Duodenal mucosa (tissue), 2 donors: Measurements from ENCODE around the gene TMX4.

Experiments used
- H3K27ac ChIP-seq: one replicate; pipeline ENCODE4 v1.7.0; 2013; ENCODE audit warnings: low read depth, low read length
- H3K27me3 ChIP-seq, 2 donors: one replicate each; pipeline ENCODE4 v1.7.0; 2013; ENCODE audit warnings: low read length in 2 of 2, control low read depth in 1 of 2; ENCODE audit not compliant: insufficient read depth in 2 of 2, control insufficient read depth in 1 of 2
- H3K36me3 ChIP-seq, 2 donors: one replicate each; pipeline ENCODE4 v1.7.0; 2013; ENCODE audit warnings: low read length in 2 of 2, control low read depth in 1 of 2; ENCODE audit not compliant: insufficient read depth in 2 of 2, control insufficient read depth in 1 of 2
- H3K4me1 ChIP-seq, 2 donors: one replicate each; pipeline ENCODE4 v1.7.0; 2013; ENCODE audit warnings: low read length in 2 of 2, control low read depth in 1 of 2; ENCODE audit not compliant: insufficient read depth in 2 of 2, control insufficient read depth in 1 of 2
- H3K4me3 ChIP-seq, 2 donors: one replicate each; pipeline ENCODE4 v1.7.0; 2013; ENCODE audit warnings: low read length in 2 of 2, low read depth in 1 of 2
- H3K9ac ChIP-seq, 2 donors: one replicate each; pipeline ENCODE4 v1.7.0; 2013; ENCODE audit warnings: low read length in 2 of 2, low read depth in 1 of 2
- H3K9me3 ChIP-seq, 2 donors: one replicate each; pipeline ENCODE4 v1.7.0; 2013; ENCODE audit warnings: low read length in 2 of 2, control low read depth in 1 of 2; ENCODE audit not compliant: control insufficient read depth in 1 of 2

Gene TMX4, protein sequence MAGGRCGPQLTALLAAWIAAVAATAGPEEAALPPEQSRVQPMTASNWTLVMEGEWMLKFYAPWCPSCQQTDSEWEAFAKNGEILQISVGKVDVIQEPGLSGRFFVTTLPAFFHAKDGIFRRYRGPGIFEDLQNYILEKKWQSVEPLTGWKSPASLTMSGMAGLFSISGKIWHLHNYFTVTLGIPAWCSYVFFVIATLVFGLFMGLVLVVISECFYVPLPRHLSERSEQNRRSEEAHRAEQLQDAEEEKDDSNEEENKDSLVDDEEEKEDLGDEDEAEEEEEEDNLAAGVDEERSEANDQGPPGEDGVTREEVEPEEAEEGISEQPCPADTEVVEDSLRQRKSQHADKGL

DNA sequence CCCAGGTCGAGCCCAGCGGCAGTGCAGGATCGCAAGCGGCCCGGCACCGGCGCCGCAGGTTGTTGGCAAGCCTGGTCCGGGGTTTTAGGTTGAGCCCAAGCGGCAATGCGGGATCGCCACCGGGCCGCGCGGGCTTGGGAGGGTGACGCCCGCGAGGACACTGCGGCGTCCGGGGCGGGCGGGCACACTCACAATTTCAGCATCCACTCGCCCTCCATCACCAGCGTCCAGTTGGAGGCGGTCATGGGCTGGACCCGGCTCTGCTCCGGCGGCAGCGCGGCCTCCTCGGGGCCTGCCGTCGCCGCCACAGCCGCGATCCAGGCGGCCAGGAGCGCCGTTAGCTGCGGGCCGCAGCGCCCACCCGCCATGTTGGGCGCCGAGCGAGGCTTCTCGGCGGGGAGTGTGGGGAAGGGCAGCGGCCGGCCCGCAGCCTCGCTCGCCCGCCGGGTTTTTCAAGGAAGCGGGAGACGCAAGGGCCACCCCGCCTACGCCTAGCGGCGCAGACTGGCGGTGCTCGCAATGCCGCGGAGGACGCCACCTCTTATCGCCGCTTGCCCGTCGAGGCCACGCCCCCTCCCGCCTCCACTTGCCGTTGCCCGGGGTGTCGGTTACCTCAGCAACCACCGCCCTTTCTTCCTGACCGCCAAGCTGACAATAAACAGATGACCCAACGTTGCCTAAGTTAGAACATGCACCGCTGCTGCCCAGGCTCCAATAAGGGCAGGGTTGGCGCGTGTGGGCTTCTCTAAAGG lies at the start of gene TMX4:
Gene TMX4, minus strand, starts transcription at position 516 of the 752 bp plus-strand sequence. Its CDS starts 148 bp downstream, at position 368.
- no peaks in the 10 kb centered on the region for H3K9me3 ChIP-seq
- no peaks in the 10 kb centered on the region for H3K27me3 ChIP-seq
- H3K4me3 ChIP-seq, result peak within 1 kb of the TSS; percentile 89 to 90
- H3K27ac ChIP-seq, result peak within 1 kb of the TSS; percentile 94
- peaks cover 4 to 8% of the 10 kb centered on the region in 2 donors for H3K4me1 ChIP-seq
- H3K9ac ChIP-seq, result peak within 1 kb of the TSS; percentile 87 to 89
- no peaks in the 10 kb centered on the region for H3K36me3 ChIP-seq

DNA sequence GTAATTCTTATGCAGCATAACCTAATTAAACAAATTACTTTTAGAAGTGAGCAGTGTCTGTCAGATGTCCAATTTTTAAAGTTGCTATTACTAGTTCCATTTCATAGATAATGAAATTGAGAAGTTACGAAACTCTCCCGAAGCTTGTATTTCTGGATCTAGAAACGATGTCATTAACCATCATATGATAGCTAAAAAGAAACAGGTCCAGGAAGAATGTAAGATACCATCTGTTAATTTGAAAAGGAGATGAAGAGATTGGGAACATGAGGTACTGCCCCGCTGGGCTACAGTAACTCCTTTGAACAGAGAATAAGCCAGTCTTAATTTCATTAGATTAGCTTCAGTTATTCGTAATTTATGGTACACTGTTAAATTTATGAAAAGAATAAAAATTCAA lies 47.5 kb upstream of the TMX4 start:
- Histone ChIP-seq H3K9ac (no peak overlapping the region), H3K4me3 (no peak overlapping the region), H3K9me3 (no peaks in the 10 kb centered on the region), H3K4me1 (no peaks in the 10 kb centered on the region), H3K27me3 (no peaks in the 10 kb centered on the region), H3K27ac (no peak overlapping the region), H3K36me3 (no peaks in the 10 kb centered on the region)

DNA sequence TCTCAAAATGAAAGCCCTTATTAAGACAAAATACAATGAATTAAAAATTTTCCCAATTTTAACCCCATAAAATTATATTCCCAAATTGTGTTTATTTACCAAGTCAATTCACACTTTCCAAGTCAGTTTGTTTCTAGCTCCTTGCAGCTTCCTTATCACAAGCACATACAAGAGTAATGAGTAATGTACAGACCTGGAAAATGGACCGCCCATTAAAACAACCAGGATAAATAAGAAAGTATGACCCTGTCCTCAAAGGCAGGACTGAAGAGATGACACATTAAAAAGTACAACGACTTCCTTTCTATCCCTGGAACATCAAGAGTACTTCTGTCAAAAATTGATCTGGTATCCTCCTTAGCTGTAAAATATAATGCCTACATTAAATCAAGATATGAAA lies 47.1 kb upstream of the TMX4 start:
- Histone ChIP-seq H3K9ac (no peak overlapping the region), H3K27me3 (no peaks in the 10 kb centered on the region), H3K36me3 (no peaks in the 10 kb centered on the region), H3K4me1 (no peaks in the 10 kb centered on the region), H3K27ac (no peak overlapping the region), H3K9me3 (no peaks in the 10 kb centered on the region), H3K4me3 (no peak overlapping the region)

DNA sequence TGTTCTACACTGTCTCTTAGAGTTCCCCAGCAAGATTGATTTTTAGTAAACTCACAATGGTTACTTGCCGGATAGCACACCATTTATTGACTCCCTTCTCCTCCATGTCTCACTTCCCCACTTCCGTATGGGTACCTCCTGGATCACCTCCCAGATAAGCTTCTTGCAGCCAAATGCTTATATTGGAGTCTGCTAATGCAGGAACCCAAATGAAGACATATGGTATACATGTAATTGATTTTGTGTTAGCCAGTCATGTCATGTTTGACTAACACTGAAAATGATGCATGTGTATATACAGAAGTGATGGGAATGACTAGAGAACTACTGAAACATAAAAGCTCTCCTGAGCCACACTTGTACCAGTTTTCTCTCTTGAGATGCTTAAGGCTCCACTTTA lies 46.1 kb upstream of the TMX4 start:
- Histone ChIP-seq H3K9ac (no peak overlapping the region), H3K27ac (no peak overlapping the region), H3K36me3 (no peaks in the 10 kb centered on the region), H3K27me3 (no peaks in the 10 kb centered on the region), H3K4me3 (no peak overlapping the region), H3K9me3 (no peaks in the 10 kb centered on the region), H3K4me1 (no peaks in the 10 kb centered on the region)

DNA sequence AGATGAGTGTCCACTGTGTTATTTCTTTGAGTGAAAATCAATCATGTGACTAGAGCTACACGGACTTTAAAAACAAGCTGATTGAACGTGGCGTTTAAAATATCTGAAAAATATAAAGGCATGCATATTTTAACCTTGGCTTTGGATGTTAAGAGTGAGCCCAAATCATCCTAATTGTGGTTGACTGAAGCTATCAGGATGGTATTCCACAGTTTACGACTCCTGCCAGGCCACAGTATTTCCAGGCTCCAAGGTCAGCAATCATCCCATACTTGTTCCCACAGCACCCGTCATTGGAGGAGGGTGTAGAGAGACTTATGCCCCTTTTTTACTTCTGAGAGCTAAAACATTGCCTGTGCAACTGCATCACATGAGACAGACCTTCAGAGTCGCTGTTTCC lies 43.2 kb upstream of the TMX4 start:
- Histone ChIP-seq H3K27ac (no peak overlapping the region), H3K27me3 (no peaks in the 10 kb centered on the region), H3K9me3 (no peaks in the 10 kb centered on the region), H3K9ac (no peak overlapping the region), H3K4me1 (no peaks in the 10 kb centered on the region), H3K36me3 (no peaks in the 10 kb centered on the region), H3K4me3 (no peak overlapping the region)

DNA sequence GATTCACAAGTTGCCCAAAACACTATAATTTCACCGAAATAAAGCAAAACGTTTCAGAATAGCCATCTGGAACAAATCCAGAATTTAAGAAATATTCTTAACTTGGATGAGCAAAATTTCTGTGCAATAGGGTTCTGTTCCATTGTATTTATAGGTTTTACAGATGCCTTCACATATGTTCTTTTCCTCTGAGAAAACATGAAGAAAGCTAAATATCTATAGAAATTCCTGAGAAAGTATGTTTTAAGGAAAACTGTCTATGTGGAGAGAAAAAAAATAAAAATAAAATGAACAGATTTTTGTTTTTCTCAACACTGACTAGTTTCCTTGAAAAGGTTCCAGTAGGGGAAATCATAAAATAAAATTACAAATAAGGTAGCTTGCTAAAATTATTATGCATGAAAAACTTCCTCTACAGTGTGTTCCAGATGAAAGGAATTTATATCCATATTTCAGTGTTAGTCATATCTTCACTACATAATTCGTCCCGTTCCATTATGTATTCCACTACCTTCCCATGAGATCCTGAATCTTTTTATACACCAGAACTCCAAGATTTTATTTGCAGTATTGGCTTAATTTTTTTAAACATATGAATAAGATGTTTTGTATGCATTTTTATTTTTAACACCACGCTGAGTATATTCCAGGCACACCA lies 42.4 kb upstream of the TMX4 start:
- Histone ChIP-seq H3K4me1 (no peaks in the 10 kb centered on the region), H3K27me3 (no peaks in the 10 kb centered on the region), H3K27ac (no peak overlapping the region), H3K9ac (no peak overlapping the region), H3K36me3 (no peaks in the 10 kb centered on the region), H3K4me3 (no peak overlapping the region), H3K9me3 (no peaks in the 10 kb centered on the region)

DNA sequence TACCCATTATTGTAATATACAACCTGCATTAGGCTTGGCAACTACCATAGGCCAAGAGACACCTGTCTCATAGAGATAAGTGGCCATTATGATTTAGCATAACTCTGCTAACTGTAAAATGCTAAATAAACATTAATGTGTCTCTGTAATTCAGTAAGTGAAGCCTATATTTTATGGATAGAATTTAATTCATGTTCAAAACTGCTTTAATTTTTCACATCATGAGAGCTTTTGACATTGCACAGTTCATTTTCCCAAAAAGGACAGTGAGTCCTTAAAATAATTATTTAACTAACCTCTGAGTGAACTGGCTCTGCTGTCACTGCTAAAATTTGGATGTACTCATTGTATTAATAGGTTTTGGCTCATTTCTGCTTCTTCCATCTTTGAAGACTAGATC lies 41.4 kb upstream of the TMX4 start:
- Histone ChIP-seq H3K4me1 (no peaks in the 10 kb centered on the region), H3K27ac (no peak overlapping the region), H3K9me3 (no peaks in the 10 kb centered on the region), H3K9ac (no peak overlapping the region), H3K36me3 (no peaks in the 10 kb centered on the region), H3K27me3 (no peaks in the 10 kb centered on the region), H3K4me3 (no peak overlapping the region)

DNA sequence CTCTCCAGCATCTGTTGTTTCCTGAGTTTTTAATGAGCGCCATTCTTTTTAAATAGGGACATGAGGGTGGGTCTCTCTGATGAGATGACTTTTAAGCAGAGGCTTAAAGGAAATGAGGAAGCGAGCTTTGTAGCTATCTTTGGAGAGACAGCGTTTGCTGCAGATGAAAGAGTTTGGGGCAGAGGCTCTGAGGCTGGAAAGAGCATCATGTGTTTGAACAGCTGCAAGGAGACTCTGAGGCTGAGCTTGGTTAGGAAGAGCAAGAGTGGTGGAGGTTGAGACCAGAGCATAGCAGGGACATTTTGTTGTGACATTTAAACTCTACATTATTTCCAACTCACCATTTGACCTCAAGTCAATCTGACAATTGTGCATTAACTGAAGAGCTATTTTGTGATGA lies 38.3 kb upstream of the TMX4 start:
- Histone ChIP-seq H3K36me3 (no peaks in the 10 kb centered on the region), H3K9me3 (no peaks in the 10 kb centered on the region)

DNA sequence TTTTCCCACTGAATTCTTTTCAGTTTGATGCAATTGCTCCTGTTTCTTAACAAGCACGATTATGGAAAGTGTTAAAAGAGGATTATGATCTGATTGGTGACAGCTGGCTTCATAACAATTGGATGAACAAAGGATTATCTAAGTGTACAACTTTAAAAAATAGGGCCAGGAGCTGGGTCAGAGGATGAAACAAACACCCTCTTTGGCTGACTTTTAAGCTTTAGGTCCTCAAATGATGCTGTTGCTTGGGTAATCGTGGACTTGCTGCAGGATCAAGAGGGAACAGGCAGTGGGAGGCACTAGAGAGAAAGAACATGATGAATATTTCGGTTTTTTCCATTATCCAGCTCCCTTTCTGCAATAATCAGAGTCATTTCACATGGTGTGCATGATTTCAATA lies 35.5 kb upstream of the TMX4 start:
- no peak overlapping the region for H3K4me3 ChIP-seq
- H3K4me1 ChIP-seq, result no peaks in the 10 kb centered on the region
- no peak overlapping the region for H3K9ac ChIP-seq
- no peak overlapping the region for H3K27ac ChIP-seq
- peaks cover 0 to 4% of the 10 kb centered on the region in 2 donors for H3K27me3 ChIP-seq
- no peaks in the 10 kb centered on the region for H3K9me3 ChIP-seq
- H3K36me3 ChIP-seq, result no peaks in the 10 kb centered on the region

More for the DNA sequence above, 38.3 kb upstream of the TMX4 start:
- Histone ChIP-seq H3K9ac (no peak overlapping the region), H3K4me3 (no peak overlapping the region), H3K27me3 (peaks cover 0 to 4% of the 10 kb centered on the region in 2 donors), H3K4me1 (no peaks in the 10 kb centered on the region), H3K27ac (no peak overlapping the region)
